GM12878 (cell line): Measurements from ENCODE around the gene MRGPRF. TPM values are rescaled to one million over a fixed set of nuclear protein-coding genes. Genes with fewer than 3 reads are reported as not detected.

Experiments
- ATAC-seq: fragments of 200-7000 bp; cut with Tn5 transposase; 3 replicates; pipeline ENCODE4 v1.9.1; 2020; ENCODE audit warnings: mild to moderate bottlenecking, moderate library complexity
- BruUV-seq: library from RNA; stranded (reverse); fragments of 400-500 nt; replicated peaks from 2 replicates; lab custom pipeline; 2021; lab: Mats Ljungman, UMichigan
- CTCF ChIA-PET: fragments of 300-600 bp; sonication (Branson Sonifier 250); formaldehyde crosslinking; extraction: SDS; loops from one replicate; lab custom pipeline; 2021; ENCODE audit warnings: inconsistent platforms; lab: Yijun Ruan, JAX
- POLR2A ChIA-PET: fragments of 350-600 bp; formaldehyde crosslinking; extraction: SDS; loops from one replicate; lab custom pipeline; 2021; ENCODE audit warnings: inconsistent platforms; lab: Charles Lee
- RAD21 ChIA-PET: fragments of 300-600 bp; sonication (Branson Sonifier 250); formaldehyde crosslinking; loops from one replicate; lab custom pipeline; 2023; ENCODE audit warnings: antibody characterized with exemption; ENCODE audit not compliant: unreplicated experiment; lab: Charles Lee
- SMC1A ChIA-PET: fragments of 300-600 bp; sonication (Branson Sonifier 250); formaldehyde crosslinking; loops from one replicate; lab custom pipeline; 2023; ENCODE audit not compliant: unreplicated experiment, uncharacterized antibody; lab: Charles Lee
- DNase-seq: peaks from one replicate; pipeline ENCODE4 v3.0.0-alpha.2; 2011; ENCODE audit warnings: low read depth, low spot score
- FAIRE-seq: peaks from 3 replicates; lab custom pipeline; 2011; peaks lifted over from hg19 to GRCh38; lab: Jason Lieb, UNC
- H2AFZ ChIP-seq: 2 replicates; pipeline ENCODE4 v1.6.0; 2011; ENCODE audit warnings: low read depth, low read length, control low read depth; ENCODE audit not compliant: control insufficient read depth
- H3K27ac ChIP-seq: 2 replicates; pipeline ENCODE4 v1.5.1; 2011; ENCODE audit warnings: control low read depth; ENCODE audit not compliant: control insufficient read depth, insufficient read depth
- H3K27me3 ChIP-seq, 2 experiments: replicated peaks in 1 of 2; 2 replicates each; pipeline versions ENCODE4 v1.6.0 to v1.6.1; 2011; ENCODE audit warnings: low read length in 1 of 2; ENCODE audit not compliant: control insufficient read depth in 2 of 2, insufficient read depth in 2 of 2
- H3K36me3 ChIP-seq, 2 experiments: 2 replicates each; pipeline ENCODE4 v1.5.1; 2011; ENCODE audit warnings: low read length in 1 of 2; ENCODE audit not compliant: control insufficient read depth in 2 of 2, insufficient read depth in 2 of 2
- H3K4me1 ChIP-seq: 2 replicates; pipeline ENCODE4 v1.6.1; 2011; ENCODE audit warnings: mild to moderate bottlenecking, low read length, moderate library complexity, mixed read lengths; ENCODE audit not compliant: control insufficient read depth, insufficient read depth
- H3K4me2 ChIP-seq: 2 replicates; pipeline ENCODE4 v1.6.0; 2011; ENCODE audit warnings: control low read depth; ENCODE audit not compliant: control insufficient read depth, insufficient read depth
- H3K4me3 ChIP-seq: fragments of 200-600 bp; sonication (generic); 2 replicates; pipeline ENCODE4 v1.5.1; 2016
- H3K79me2 ChIP-seq: 2 replicates; pipeline ENCODE4 v1.6.0; 2011; ENCODE audit warnings: low read length; ENCODE audit not compliant: control insufficient read depth, insufficient read depth
- H3K9ac ChIP-seq: 2 replicates; pipeline ENCODE4 v1.8.0; 2011; ENCODE audit warnings: low read length, control low read depth, mixed read lengths; ENCODE audit not compliant: control insufficient read depth, insufficient read depth
- H3K9me3 ChIP-seq: replicated peaks from 3 replicates; pipeline ENCODE4 v1.5.1; 2011; ENCODE audit warnings: mild to moderate bottlenecking, low read length; ENCODE audit not compliant: control insufficient read depth, insufficient read depth
- H4K20me1 ChIP-seq: 2 replicates; pipeline ENCODE4 v1.6.0; 2011; ENCODE audit not compliant: control insufficient read depth, insufficient read depth
- BCL11A ChIP-seq: IDR thresholded peaks from 2 replicates; pipeline ENCODE4 v1.6.1; 2011; ENCODE audit warnings: low read depth, low read length
- GATAD2B ChIP-seq: fragments of 450-650 bp; conservative IDR thresholded peaks from 2 replicates; pipeline ENCODE4 v1.6.1; 2017; ENCODE audit warnings: low read depth, mild to moderate bottlenecking, moderate library complexity
- MTA2 ChIP-seq: fragments of 450-650 bp; IDR thresholded peaks from 2 replicates; pipeline ENCODE4 v1.6.1; 2016; ENCODE audit warnings: low read depth, mild to moderate bottlenecking, moderate library complexity
- MXI1 ChIP-seq: fragments of 150-350 bp; IDR thresholded peaks from 2 replicates; pipeline ENCODE4 v1.6.1; 2011; ENCODE audit warnings: low read depth, mild to moderate bottlenecking, inconsistent platforms, low read length, improper control_type of control experiment
- NBN ChIP-seq: fragments of 450-650 bp; IDR thresholded peaks from 2 replicates; pipeline ENCODE4 v1.6.1; 2016
- NR2C2 ChIP-seq: IDR thresholded peaks from 2 replicates; pipeline ENCODE4 v1.6.1; 2011; ENCODE audit warnings: borderline replicate concordance, low read depth; ENCODE audit not compliant: control insufficient read depth, insufficient read length
- RAD21 ChIP-seq: IDR thresholded peaks from 2 replicates; pipeline ENCODE4 v1.6.1; 2011; ENCODE audit warnings: mild to moderate bottlenecking, low read depth, low read length, moderate library complexity; ENCODE audit not compliant: insufficient read depth
- RELA ChIP-seq: fragments of 450-650 bp; IDR thresholded peaks from 2 replicates; pipeline ENCODE4 v1.8.0; 2014; ENCODE audit warnings: borderline replicate concordance; ENCODE audit not compliant: partially characterized antibody
- SMAD1 ChIP-seq: fragments of 450-650 bp; IDR thresholded peaks from 2 replicates; pipeline ENCODE4 v1.6.1; 2018; ENCODE audit warnings: mild to moderate bottlenecking, low read depth; ENCODE audit not compliant: partially characterized antibody
- SP1 ChIP-seq: IDR thresholded peaks from one replicate; pipeline ENCODE4 v1.6.1; 2011; ENCODE audit warnings: low read depth, low read length
- SPI1 ChIP-seq: IDR thresholded peaks from 2 replicates; pipeline ENCODE4 v1.6.1; 2011; ENCODE audit warnings: low read depth, mild to moderate bottlenecking, low read length, moderate library complexity, borderline replicate concordance; ENCODE audit not compliant: insufficient read depth
- TCF3 ChIP-seq: IDR thresholded peaks from 2 replicates; pipeline ENCODE4 v1.6.1; 2012; ENCODE audit warnings: low read depth, mild to moderate bottlenecking, low read length, borderline replicate concordance; ENCODE audit not compliant: insufficient read depth
- YY1 ChIP-seq: IDR thresholded peaks from 2 replicates; pipeline ENCODE4 v1.6.1; 2011; ENCODE audit warnings: low read depth, mild to moderate bottlenecking, low read length
- WGBS: methylation state at CpG from one replicate; pipeline ENCODE4 v1.1.6; 2016; ENCODE audit warnings: low lambda C conversion rate; ENCODE audit not compliant: insufficient replicate concordance, insufficient coverage; ENCODE audit errors: missing lambda C conversion rate; 5-methylcytosine and 5-hydroxymethylcytosine counted together
- in situ Hi-C: fragments of 300-500 bp; cut with MboI; formaldehyde crosslinking; loops from 9 replicates; pipeline ENCODE4 v1.14.3; 2018; ENCODE audit warnings: mixed read lengths
- intact Hi-C: fragments of 100-400 bp; cut with micrococcal nuclease; formaldehyde crosslinking; loops from one replicate; pipeline ENCODE4 v1.14.2; 2022; ENCODE audit not compliant: unreplicated experiment
- polyA plus RNA-seq, 11 experiments: library from polyadenylated mRNA; depleted of rRNA in 4 of 11; unstranded in 6 of 11; stranded (reverse) in 5 of 11; fragments of >200 nt; fragmentation: Nextera tagmentation in 4 of 11; fragmentation: Illumina TruSeq in 1 of 11; extraction: Ambion mirVana in 4 of 11; extraction: Trizol in 1 of 11; gene quantifications; 1 replicate in 1 of 11; 2 replicates in 10 of 11; pipeline versions ENCODE4 v1.2.1 to v1.2.3, GENCODE V29; 2011 to 2016; ENCODE audit warnings: inconsistent platforms in 2 of 11, missing spikeins in 2 of 11, low read depth in 1 of 11
- total RNA-seq, 4 experiments: library from RNA; depleted of rRNA in 3 of 4; stranded (reverse); fragments of >200 nt in 3 of 4; fragmentation: Illumina TruSeq in 1 of 4; extraction: Trizol in 1 of 4; gene quantifications; 2 replicates each; pipeline versions ENCODE4 v1.2.1 to v1.2.3, GENCODE V29; 2013 to 2021
- TF ChIP-seq, protein P1 (sequence below): fragments of 450-650 bp; IDR thresholded peaks from 2 replicates; pipeline ENCODE4 v1.6.1; 2017; ENCODE audit warnings: low read depth, mild to moderate bottlenecking, moderate library complexity
- TF ChIP-seq, protein P2 (sequence below): fragments of 450-650 bp; conservative IDR thresholded peaks from 2 replicates; pipeline ENCODE4 v1.6.1; 2017; ENCODE audit warnings: mild to moderate bottlenecking, moderate library complexity

The MRGPRF gene
- total and polyA plus RNA-seq, 10 of the 15 experiments (the other 5 are each of a cell fraction or from before 2014, with no cell fraction given): not detected

DNA sequence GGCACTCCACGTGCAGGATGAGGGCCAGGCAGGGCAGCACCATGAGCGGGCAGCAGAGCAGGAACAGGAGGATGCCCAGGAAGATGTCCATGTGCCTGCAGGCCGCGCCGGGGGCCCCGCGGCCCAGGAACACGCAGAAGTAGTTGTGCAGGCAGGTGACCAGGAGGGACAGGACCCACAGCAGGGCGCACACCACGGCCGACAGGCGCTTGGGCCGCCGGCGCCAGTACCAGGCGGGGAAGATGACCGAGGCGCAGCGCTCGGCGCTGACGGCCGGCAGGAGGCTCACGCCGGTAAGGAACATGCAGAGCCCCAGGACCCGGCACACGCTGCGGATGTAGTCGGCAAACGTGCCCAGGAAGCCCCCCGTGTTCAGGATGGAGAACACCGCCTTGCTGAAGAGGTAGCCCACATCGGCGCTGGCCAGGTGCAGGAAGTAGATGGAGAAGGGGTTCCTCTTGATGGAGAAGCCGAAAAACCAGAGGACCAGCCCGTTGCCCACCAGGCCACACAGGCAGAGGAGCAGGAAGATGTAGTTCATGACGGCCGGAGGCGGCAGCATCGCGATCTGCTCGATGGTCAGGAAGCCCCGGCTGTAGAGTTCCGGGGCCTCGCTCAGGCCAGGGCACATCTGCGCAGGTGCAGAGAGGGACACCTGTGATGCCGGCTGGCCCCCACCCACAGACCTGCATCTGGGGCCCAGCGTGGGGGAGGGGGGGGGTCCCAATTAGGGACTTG is 7.2 kb downstream of the MRGPRF start:
- intact Hi-C loops: no loop called here
- SMC1A ChIA-PET: no interaction called here
- in situ Hi-C loops: no loop called here

More for the DNA sequence above, 7.2 kb downstream of the MRGPRF start:
- H3K4me1 ChIP-seq: no peaks in the 10 kb centered on the region; the same call in 1 of the 2 replicates
- H3K4me2 ChIP-seq: no peak overlapping the region
- H3K79me2 ChIP-seq: no peaks in the 10 kb centered on the region
- H3K9me3 ChIP-seq: no peaks in the 10 kb centered on the region
- CTCF ChIA-PET: no interaction called here
- H3K27me3 ChIP-seq: peaks cover 3 to 4% of the 10 kb centered on the region in 2 experiments; a peak in 3 of 4 replicates
- no TSS peak for BruUV-seq
- TF ChIP-seq TCF3: no peak
- no peak for TF ChIP-seq RELA
- TF ChIP-seq RAD21: no peak
- TF ChIP-seq MTA2: no peak
- TF ChIP-seq GATAD2B: no peak
- no peak for TF ChIP-seq SMAD1
- TF ChIP-seq, protein P1, sequence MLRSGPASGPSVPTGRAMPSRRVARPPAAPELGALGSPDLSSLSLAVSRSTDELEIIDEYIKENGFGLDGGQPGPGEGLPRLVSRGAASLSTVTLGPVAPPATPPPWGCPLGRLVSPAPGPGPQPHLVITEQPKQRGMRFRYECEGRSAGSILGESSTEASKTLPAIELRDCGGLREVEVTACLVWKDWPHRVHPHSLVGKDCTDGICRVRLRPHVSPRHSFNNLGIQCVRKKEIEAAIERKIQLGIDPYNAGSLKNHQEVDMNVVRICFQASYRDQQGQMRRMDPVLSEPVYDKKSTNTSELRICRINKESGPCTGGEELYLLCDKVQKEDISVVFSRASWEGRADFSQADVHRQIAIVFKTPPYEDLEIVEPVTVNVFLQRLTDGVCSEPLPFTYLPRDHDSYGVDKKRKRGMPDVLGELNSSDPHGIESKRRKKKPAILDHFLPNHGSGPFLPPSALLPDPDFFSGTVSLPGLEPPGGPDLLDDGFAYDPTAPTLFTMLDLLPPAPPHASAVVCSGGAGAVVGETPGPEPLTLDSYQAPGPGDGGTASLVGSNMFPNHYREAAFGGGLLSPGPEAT: no peak
- TF ChIP-seq SP1: no peak
- TF ChIP-seq, protein P2, sequence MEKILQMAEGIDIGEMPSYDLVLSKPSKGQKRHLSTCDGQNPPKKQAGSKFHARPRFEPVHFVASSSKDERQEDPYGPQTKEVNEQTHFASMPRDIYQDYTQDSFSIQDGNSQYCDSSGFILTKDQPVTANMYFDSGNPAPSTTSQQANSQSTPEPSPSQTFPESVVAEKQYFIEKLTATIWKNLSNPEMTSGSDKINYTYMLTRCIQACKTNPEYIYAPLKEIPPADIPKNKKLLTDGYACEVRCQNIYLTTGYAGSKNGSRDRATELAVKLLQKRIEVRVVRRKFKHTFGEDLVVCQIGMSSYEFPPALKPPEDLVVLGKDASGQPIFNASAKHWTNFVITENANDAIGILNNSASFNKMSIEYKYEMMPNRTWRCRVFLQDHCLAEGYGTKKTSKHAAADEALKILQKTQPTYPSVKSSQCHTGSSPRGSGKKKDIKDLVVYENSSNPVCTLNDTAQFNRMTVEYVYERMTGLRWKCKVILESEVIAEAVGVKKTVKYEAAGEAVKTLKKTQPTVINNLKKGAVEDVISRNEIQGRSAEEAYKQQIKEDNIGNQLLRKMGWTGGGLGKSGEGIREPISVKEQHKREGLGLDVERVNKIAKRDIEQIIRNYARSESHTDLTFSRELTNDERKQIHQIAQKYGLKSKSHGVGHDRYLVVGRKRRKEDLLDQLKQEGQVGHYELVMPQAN: no peak
- no peak for TF ChIP-seq SPI1
- no peak for TF ChIP-seq NR2C2
- TF ChIP-seq YY1: no peak
- no peak for TF ChIP-seq BCL11A
- no peak for TF ChIP-seq NBN
- TF ChIP-seq MXI1: no peak
- TF ChIP-seq, all 136 proteins: peak for 0
- H3K4me3 ChIP-seq: no peak overlapping the region
- ChIA-PET RAD21 (no interaction called here), POLR2A (no interaction called here)
- H3K27ac ChIP-seq: no peak overlapping the region
- DNase-seq (no peak), ATAC-seq (no peak), FAIRE-seq (no peak)
- H4K20me1 ChIP-seq: no peaks in the 10 kb centered on the region
- H3K36me3 ChIP-seq: no peaks in the 10 kb centered on the region
- no peak overlapping the region for H3K9ac ChIP-seq
- no peak overlapping the region for H2AFZ ChIP-seq
- 69% methylated on average over 48 of the region's 48 CpGs for WGBS
